B cell (primary cell): ENCODE data around the gene CC2D2A. TPM values are rescaled to one million over a fixed set of nuclear protein-coding genes. Genes with fewer than 3 reads are reported as not detected.

ENCODE experiments used
- ATAC-seq: fragments of 200-7000 bp; cut with Tn5 transposase; one replicate; pipeline ENCODE4 v1.10.0; 2021; ENCODE audit warnings: low read depth, mild to moderate bottlenecking, moderate number of reproducible peaks, moderate library complexity
- CTCF ChIA-PET: fragments of 350-600 bp; sonication (Branson Sonifier 250); formaldehyde crosslinking; loops from one replicate; lab custom pipeline; 2021; ENCODE audit warnings: antibody characterized with exemption, inconsistent platforms; lab: Charles Lee
- POLR2A ChIA-PET: fragments of 350-600 bp; sonication (Branson Sonifier 250); formaldehyde crosslinking; loops from one replicate; lab custom pipeline; 2021; ENCODE audit warnings: antibody characterized with exemption; lab: Charles Lee
- DNase-seq: peaks from one replicate; pipeline ENCODE4 v3.0.0; 2013
- H2AFZ ChIP-seq: 2 replicates; pipeline ENCODE4 v1.6.1; 2012; ENCODE audit warnings: mild to moderate bottlenecking, low read depth, low read length; ENCODE audit not compliant: insufficient read depth, poor library complexity, severe bottlenecking
- H3K27ac ChIP-seq, 2 donors: 1 replicate in 1 of 2; 2 replicates in 1 of 2; pipeline ENCODE4 v1.5.1; 2012 to 2013; ENCODE audit warnings: low read length in 2 of 2, mild to moderate bottlenecking in 2 of 2, moderate library complexity in 1 of 2
- H3K27me3 ChIP-seq, 4 experiments: fragments of 200-600 bp in 1 of 4; sonication (generic) in 1 of 4; replicated peaks in 1 of 4; 1 replicate in 2 of 4; 2 replicates in 2 of 4; pipeline versions ENCODE4 v1.6.1 to v1.7.0; 2013 to 2016; ENCODE audit warnings: low read length in 3 of 4, mild to moderate bottlenecking in 2 of 4, mixed read lengths in 1 of 4, moderate library complexity in 1 of 4; ENCODE audit not compliant: insufficient read depth in 4 of 4, control insufficient read depth in 3 of 4; ENCODE audit errors: control extremely low read depth in 1 of 4
- H3K36me3 ChIP-seq, 2 experiments: replicated peaks in 1 of 2; 1 replicate in 1 of 2; 2 replicates in 1 of 2; pipeline versions ENCODE4 v1.6.1 to v1.7.1; 2013; ENCODE audit warnings: low read length in 1 of 2; ENCODE audit not compliant: insufficient read depth in 2 of 2, control insufficient read depth in 1 of 2; ENCODE audit errors: control extremely low read depth in 1 of 2, extremely low read depth in 1 of 2
- H3K4me1 ChIP-seq, 2 donors: fragments of 200-600 bp in 1 of 2; sonication (generic) in 1 of 2; 1 replicate in 1 of 2; 2 replicates in 1 of 2; pipeline versions ENCODE4 v1.5.1 to v1.6.1; 2013 to 2017; ENCODE audit warnings: low read length in 2 of 2; ENCODE audit not compliant: control insufficient read depth in 2 of 2, insufficient read depth in 2 of 2
- H3K4me2 ChIP-seq: replicated peaks from 2 replicates; pipeline ENCODE3; 2012; ENCODE audit warnings: mild to moderate bottlenecking, low read depth, low read length; ENCODE audit not compliant: poor library complexity, severe bottlenecking
- H3K4me3 ChIP-seq, 5 experiments: fragments of 200-600 bp in 1 of 5; sonication (generic) in 1 of 5; 1 replicate in 3 of 5; 2 replicates in 2 of 5; pipeline versions ENCODE4 v1.5.1 to v1.7.0; 2011 to 2016; ENCODE audit warnings: low read length in 4 of 5, mild to moderate bottlenecking in 4 of 5, low read depth in 2 of 5, control low read depth in 1 of 5, moderate library complexity in 1 of 5; ENCODE audit not compliant: insufficient read depth in 1 of 5; ENCODE audit errors: control extremely low read depth in 1 of 5, extremely low read depth in 1 of 5
- H3K79me2 ChIP-seq: fragments of 200-600 bp; sonication (generic); one replicate; pipeline ENCODE4 v1.6.0; 2016; ENCODE audit warnings: low read length; ENCODE audit not compliant: control insufficient read depth, insufficient read depth
- H3K9ac ChIP-seq: fragments of 200-600 bp; sonication (generic); 2 replicates; pipeline ENCODE4 v1.6.1; 2017; ENCODE audit warnings: mild to moderate bottlenecking, low read length, moderate library complexity
- H3K9me3 ChIP-seq, 3 donors: one replicate each; pipeline versions ENCODE4 v1.6.1 to v1.7.1; 2013; ENCODE audit warnings: low read length in 2 of 3; ENCODE audit not compliant: control insufficient read depth in 2 of 3, insufficient read depth in 1 of 3; ENCODE audit errors: control extremely low read depth in 1 of 3
- H4K20me1 ChIP-seq: 2 replicates; pipeline ENCODE4 v1.6.0; 2012; ENCODE audit warnings: mild to moderate bottlenecking, low read length; ENCODE audit not compliant: insufficient read depth, control insufficient read depth, poor library complexity, severe bottlenecking
- H3K27ac Mint-ChIP-seq: one replicate; pipeline ENCODE4 v1.8.0; 2021; ENCODE audit warnings: mixed read lengths
- H3K27me3 Mint-ChIP-seq: one replicate; pipeline ENCODE4 v1.8.0; 2021; ENCODE audit warnings: mixed read lengths
- H3K4me1 Mint-ChIP-seq: one replicate; pipeline ENCODE4 v1.8.0; 2021; ENCODE audit warnings: mixed read lengths
- H3K4me3 Mint-ChIP-seq: one replicate; pipeline ENCODE4 v1.8.0; 2021; ENCODE audit warnings: mixed read lengths
- H3K9me3 Mint-ChIP-seq: one replicate; pipeline ENCODE4 v1.8.0; 2022; ENCODE audit warnings: mixed read lengths; ENCODE audit not compliant: insufficient read depth
- CTCF ChIP-seq: fragments of 200-600 bp; IDR thresholded peaks from one replicate; pipeline ENCODE4 v1.8.0; 2022; ENCODE audit warnings: antibody characterized with exemption, mild to moderate bottlenecking
- EZH2 ChIP-seq: IDR thresholded peaks from 2 replicates; pipeline ENCODE4 v1.6.1; 2012; ENCODE audit warnings: borderline replicate concordance, low read depth, mild to moderate bottlenecking, moderate library complexity, low read length; ENCODE audit not compliant: insufficient read depth, poor library complexity, severe bottlenecking
- WGBS: methylation state at CpG from one replicate; pipeline ENCODE4 v1.1.5; 2013; ENCODE audit warnings: missing lambda C conversion rate; ENCODE audit not compliant: insufficient coverage; 5-methylcytosine and 5-hydroxymethylcytosine counted together
- intact Hi-C: fragments of 100-400 bp; cut with micrococcal nuclease; formaldehyde crosslinking; loops from one replicate; pipeline ENCODE4 v1.10.0; 2022
- polyA plus RNA-seq: library from polyadenylated mRNA; depleted of rRNA; stranded (reverse); fragments of >200 nt; gene quantifications from 2 replicates; pipeline ENCODE4 v1.2.3, GENCODE V29; 2012
- total RNA-seq, 2 donors: library from RNA; stranded (reverse); fragments of 120-200 nt in 1 of 2; gene quantifications; 1 replicate in 1 of 2; 2 replicates in 1 of 2; pipeline versions ENCODE4 v1.2.3 to v1.2.4, GENCODE V29; 2013 to 2022

Gene CC2D2A
- total and polyA plus RNA-seq, 2 donors (not counting 1 experiment from before 2014, with no cell fraction given): not detected

GRCh38 chr4:15427161-15427560 is 42.5 kb upstream of the CC2D2A start:
- POLR2A ChIA-PET: no interaction called here
- no peak overlapping the region for H3K27ac ChIP-seq
- H3K4me2 ChIP-seq: no peak overlapping the region
- H3K36me3 ChIP-seq: no peaks in the 10 kb centered on the region
- intact Hi-C loops: no loop called here
- H3K4me3 ChIP-seq: no peak overlapping the region
- H3K9me3 Mint-ChIP-seq: no peaks in the 10 kb centered on the region
- peaks cover 0 to 3% (median 0%) of the 10 kb centered on the region in 3 donors for H3K9me3 ChIP-seq
- no peaks in the 10 kb centered on the region for H3K79me2 ChIP-seq
- no peak overlapping the region for H3K9ac ChIP-seq
- ATAC-seq: no peak
- no peaks in the 10 kb centered on the region for H3K4me1 ChIP-seq
- H3K27me3 Mint-ChIP-seq: peaks cover 6% of the 10 kb centered on the region
- H3K27me3 ChIP-seq: no peaks in the 10 kb centered on the region
- H3K4me1 Mint-ChIP-seq: no peaks in the 10 kb centered on the region
- no CpG with 5 or more reads among the region's 2 CpGs for WGBS
- H3K4me3 Mint-ChIP-seq: no peak overlapping the region
- H3K27ac Mint-ChIP-seq: no peak overlapping the region
- H2AFZ ChIP-seq: no peak overlapping the region
- no peak for DNase-seq
- CTCF ChIA-PET: interaction anchor here (1.4 kb wide), 1 partner anchor 17 kb away, joined by 3 read pairs; no protein-coding TSS in a partner anchor
- H4K20me1 ChIP-seq: no peaks in the 10 kb centered on the region
- no peak for TF ChIP-seq CTCF
- no peak for TF ChIP-seq EZH2

GRCh38 chr4:15427701-15428100 is 42.0 kb upstream of the CC2D2A start, which contains the start of gene C1QTNF7:
C1QTNF7 (plus strand) TSS chr4:15428033; CDS start chr4:15435744, 7,711 bp downstream.
- POLR2A ChIA-PET: no interaction called here
- Histone ChIP-seq H3K4me1 (no peaks in the 10 kb centered on the region), H3K27me3 (no peaks in the 10 kb centered on the region), H3K27ac (no peak within 1 kb of the TSS), H3K9me3 (peaks cover 0 to 3% (median 0%) of the 10 kb centered on the region in 3 donors), H3K79me2 (no peaks in the 10 kb centered on the region), H3K4me2 (no peak within 1 kb of the TSS), H3K4me3 (no peak within 1 kb of the TSS), H3K9ac (no peak within 1 kb of the TSS), H4K20me1 (no peaks in the 10 kb centered on the region), H3K36me3 (no peaks in the 10 kb centered on the region), H2AFZ (no peak within 1 kb of the TSS)
- Mint-ChIP-seq H3K27me3 (peaks cover 6% of the 10 kb centered on the region), H3K9me3 (no peaks in the 10 kb centered on the region), H3K4me3 (no peak within 1 kb of the TSS), H3K4me1 (no peaks in the 10 kb centered on the region), H3K27ac (no peak within 1 kb of the TSS)
- CTCF ChIA-PET: interaction anchor here (1.4 kb wide), 1 partner anchor 16 kb away, joined by 3 read pairs; no protein-coding TSS in a partner anchor
- WGBS: 100% methylated on average over 1 of the region's 3 CpGs
- ATAC-seq: no peak
- intact Hi-C loops: no loop called here
- no peak for TF ChIP-seq EZH2
- DNase-seq: no peak
